Measurements from ENCODE around the gene BIRC2.
"Not testable (repeated sequence)": the region's sequence is repeated elsewhere in the genome, so short reads cannot be mapped to it uniquely, and the experiment has no call there.

The BIRC2 gene

DNA sequence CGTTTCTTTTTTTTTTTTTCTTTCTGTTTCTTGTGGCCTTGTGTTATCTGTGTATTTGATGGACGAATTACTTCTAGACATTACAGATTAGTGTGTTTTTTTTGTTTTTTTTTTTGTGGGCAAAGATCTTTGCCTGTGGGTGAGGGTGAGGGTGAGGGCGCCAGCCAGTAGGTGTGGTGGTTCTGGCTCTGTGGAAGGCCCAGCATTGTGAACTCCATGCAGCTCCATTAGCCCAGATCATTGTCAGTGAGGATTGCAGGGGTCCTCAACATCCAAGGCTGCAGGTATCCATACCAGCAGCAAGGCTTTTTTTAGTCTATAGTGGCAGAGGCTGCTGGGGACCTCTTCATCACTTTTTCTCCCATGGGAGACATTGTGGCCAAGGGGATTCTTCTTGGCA is 13.7 kb downstream of the BIRC2 start:
- H3K4me3 ChIP-seq (ENCODE audit: low read depth, low read length), result no peak overlapping the region
- no peak for DNase-seq (ENCODE audit: low read depth)
- TF ChIP-seq MYC (IDR thresholded peaks at IDR 0.05; ENCODE audit: low read depth, low read length) (no peak), POLR2A (IDR thresholded peaks at IDR 0.05; ENCODE audit: extremely low read depth, insufficient read length) (no peak), MAX (IDR thresholded peaks at IDR 0.05; ENCODE audit: low read depth, low read length) (no peak)
- TF ChIP-seq, protein P1, sequence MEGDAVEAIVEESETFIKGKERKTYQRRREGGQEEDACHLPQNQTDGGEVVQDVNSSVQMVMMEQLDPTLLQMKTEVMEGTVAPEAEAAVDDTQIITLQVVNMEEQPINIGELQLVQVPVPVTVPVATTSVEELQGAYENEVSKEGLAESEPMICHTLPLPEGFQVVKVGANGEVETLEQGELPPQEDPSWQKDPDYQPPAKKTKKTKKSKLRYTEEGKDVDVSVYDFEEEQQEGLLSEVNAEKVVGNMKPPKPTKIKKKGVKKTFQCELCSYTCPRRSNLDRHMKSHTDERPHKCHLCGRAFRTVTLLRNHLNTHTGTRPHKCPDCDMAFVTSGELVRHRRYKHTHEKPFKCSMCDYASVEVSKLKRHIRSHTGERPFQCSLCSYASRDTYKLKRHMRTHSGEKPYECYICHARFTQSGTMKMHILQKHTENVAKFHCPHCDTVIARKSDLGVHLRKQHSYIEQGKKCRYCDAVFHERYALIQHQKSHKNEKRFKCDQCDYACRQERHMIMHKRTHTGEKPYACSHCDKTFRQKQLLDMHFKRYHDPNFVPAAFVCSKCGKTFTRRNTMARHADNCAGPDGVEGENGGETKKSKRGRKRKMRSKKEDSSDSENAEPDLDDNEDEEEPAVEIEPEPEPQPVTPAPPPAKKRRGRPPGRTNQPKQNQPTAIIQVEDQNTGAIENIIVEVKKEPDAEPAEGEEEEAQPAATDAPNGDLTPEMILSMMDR (IDR thresholded peaks at IDR 0.05; ENCODE audit: low read depth, low read length), result no peak

- no peak for TF ChIP-seq MYC (IDR thresholded peaks at IDR 0.05; ENCODE audit: low read depth, low read length)
- TF ChIP-seq MAX (IDR thresholded peaks at IDR 0.05; ENCODE audit: low read depth, low read length), result no peak
- TF ChIP-seq POLR2A (IDR thresholded peaks at IDR 0.05; ENCODE audit: extremely low read depth, insufficient read length), result no peak
- TF ChIP-seq, protein P1 (IDR thresholded peaks at IDR 0.05; ENCODE audit: low read depth, low read length), result no peak
- H3K4me3 ChIP-seq (ENCODE audit: low read depth, low read length), result no peak overlapping the region
- DNase-seq (ENCODE audit: low read depth), result peak; percentile 78
Measured at GRCh38 chr11:102361086-102362031, 14.3 kb downstream of the BIRC2 start.

DNA sequence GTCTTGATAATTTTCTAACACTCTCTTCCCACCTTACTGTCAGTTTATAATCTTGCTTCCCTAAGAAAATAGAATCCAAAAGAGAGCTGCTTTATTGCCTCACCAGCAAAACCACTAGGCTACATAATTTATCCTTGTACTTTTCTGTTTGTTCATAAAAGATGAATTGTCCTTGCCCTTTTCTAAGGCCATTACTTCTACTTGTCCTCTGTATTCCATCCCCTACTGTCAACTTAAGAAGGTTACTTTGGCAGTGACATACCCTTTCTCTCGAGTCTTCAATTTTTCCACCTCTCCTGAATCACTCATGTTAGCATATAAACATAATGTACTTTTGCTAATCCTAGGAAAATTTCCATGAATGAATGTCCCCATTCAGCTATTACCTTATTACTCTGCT is 18.0 kb downstream of the BIRC2 start:
- no peak overlapping the region for H3K4me3 ChIP-seq (ENCODE audit: low read depth, low read length)

GRCh38 chr11:102367364-102367763 is 20.4 kb downstream of the BIRC2 start:
- DNase-seq (ENCODE audit: low read depth), result peak; percentile 35
- TF ChIP-seq MAX (IDR thresholded peaks at IDR 0.05; ENCODE audit: low read depth, low read length) (no peak), MYC (IDR thresholded peaks at IDR 0.05; ENCODE audit: low read depth, low read length) (no peak), POLR2A (IDR thresholded peaks at IDR 0.05; ENCODE audit: extremely low read depth, insufficient read length) (no peak)
- TF ChIP-seq, protein P1 (IDR thresholded peaks at IDR 0.05; ENCODE audit: low read depth, low read length), result no peak
- H3K4me3 ChIP-seq (ENCODE audit: low read depth, low read length), result no peak overlapping the region

More for the DNA sequence above, 18.0 kb downstream of the BIRC2 start:
- no peak for DNase-seq (ENCODE audit: low read depth)
- TF ChIP-seq, protein P1 (IDR thresholded peaks at IDR 0.05; ENCODE audit: low read depth, low read length), result no peak
- TF ChIP-seq MYC (IDR thresholded peaks at IDR 0.05; ENCODE audit: low read depth, low read length), result no peak
- TF ChIP-seq POLR2A (IDR thresholded peaks at IDR 0.05; ENCODE audit: extremely low read depth, insufficient read length), result no peak
- no peak for TF ChIP-seq MAX (IDR thresholded peaks at IDR 0.05; ENCODE audit: low read depth, low read length)

DNA sequence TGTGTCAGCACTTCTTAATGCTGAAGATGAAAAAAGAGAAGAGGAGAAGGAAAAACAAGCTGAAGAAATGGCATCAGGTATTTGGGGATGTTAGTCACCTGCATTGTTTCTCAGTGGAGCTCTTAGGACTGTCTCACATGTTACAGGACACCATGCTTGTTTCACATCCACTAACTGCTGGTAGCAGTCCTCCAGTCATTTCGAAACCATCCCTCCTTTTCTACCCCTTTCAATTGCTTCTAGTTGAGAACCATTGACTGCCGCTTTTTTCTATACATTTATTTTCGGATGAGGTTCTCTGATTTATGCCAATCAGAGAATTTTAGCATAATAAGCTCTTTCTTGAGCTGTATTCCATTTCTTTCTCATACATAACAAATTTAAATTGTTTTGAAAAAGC is 21.5 kb downstream of the BIRC2 start:
- no peak for DNase-seq (ENCODE audit: low read depth)
- TF ChIP-seq MYC (IDR thresholded peaks at IDR 0.05; ENCODE audit: low read depth, low read length), result no peak
- TF ChIP-seq, protein P1 (IDR thresholded peaks at IDR 0.05; ENCODE audit: low read depth, low read length), result no peak
- no peak for TF ChIP-seq POLR2A (IDR thresholded peaks at IDR 0.05; ENCODE audit: extremely low read depth, insufficient read length)
- TF ChIP-seq MAX (IDR thresholded peaks at IDR 0.05; ENCODE audit: low read depth, low read length), result no peak
- no peak overlapping the region for H3K4me3 ChIP-seq (ENCODE audit: low read depth, low read length)

- not testable (repeated sequence) for DNase-seq (ENCODE audit: low read depth); H3K4me3 ChIP-seq (ENCODE audit: low read depth, low read length)
Measured at GRCh38 chr11:102374633-102375424, 27.8 kb downstream of the BIRC2 start.

Measured in NB4 (cell line).